ENCODE data around the gene VPS33A. TPM values are rescaled to one million over a fixed set of nuclear protein-coding genes. Genes with fewer than 3 reads are reported as not detected.

The VPS33A gene
- total and polyA plus RNA-seq, 2 of the 13 experiments (the other 11 are each of a cell fraction or from before 2014, with no cell fraction given) = 11.0 to 43.6 TPM

- no peak for TF ChIP-seq CBX2 (IDR thresholded peaks at IDR 0.05; ENCODE audit: low read depth, low read length)
- TF ChIP-seq CBX2 (CRISPR knock-in tag; IDR thresholded peaks at IDR 0.05; ENCODE audit: low read depth) = 0 out of 2 replicates have a peak, but pooled peaks have one; percentile 70
- TF ChIP-seq ZNF407 (CRISPR knock-in tag; IDR thresholded peaks at IDR 0.05; ENCODE audit: not compliant biosample characterization) = no peak
- TF ChIP-seq SMAD1 (CRISPR knock-in tag; IDR thresholded peaks at IDR 0.05; ENCODE audit: borderline replicate concordance, low read depth) = no peak
- TF ChIP-seq SOX5 (CRISPR knock-in tag; IDR thresholded peaks at IDR 0.05; ENCODE audit: borderline replicate concordance) = peak; percentile 68
- TF ChIP-seq SOX6 (IDR thresholded peaks at IDR 0.05) = no peak
- TF ChIP-seq SOX6 (CRISPR knock-in tag; IDR thresholded peaks at IDR 0.05) = no peak
- TF ChIP-seq NFIC (IDR thresholded peaks at IDR 0.05; ENCODE audit: low read length) = no peak
- TF ChIP-seq AHDC1 (CRISPR knock-in tag; IDR thresholded peaks at IDR 0.05; ENCODE audit: borderline replicate concordance) = no peak
- no peak; the same call in 1 of the 2 replicates for TF ChIP-seq ZNF160 (CRISPR knock-in tag; IDR thresholded peaks at IDR 0.05)
- TF ChIP-seq NR2F6 (IDR thresholded peaks at IDR 0.05) = no peak
- no peak for TF ChIP-seq NR2F6 (CRISPR knock-in tag; IDR thresholded peaks at IDR 0.05)
- no peak for TF ChIP-seq ZMYM4 (CRISPR knock-in tag; IDR thresholded peaks at IDR 0.05)
- no peak for TF ChIP-seq GTF2F1 (IDR thresholded peaks at IDR 0.05; ENCODE audit: low read length)
- TF ChIP-seq ZNF788 (CRISPR knock-in tag; IDR thresholded peaks at IDR 0.05; ENCODE audit: borderline replicate concordance) = 0 out of 2 replicates have a peak, but pooled peaks have one; percentile 16
These were observed 39.7 kb downstream of the VPS33A start (continued) for GRCh38 chr12:122226366-122227125.

Data from HepG2 (cell line).